ENCODE results near the gene TRIM59.

Gene TRIM59

DNA sequence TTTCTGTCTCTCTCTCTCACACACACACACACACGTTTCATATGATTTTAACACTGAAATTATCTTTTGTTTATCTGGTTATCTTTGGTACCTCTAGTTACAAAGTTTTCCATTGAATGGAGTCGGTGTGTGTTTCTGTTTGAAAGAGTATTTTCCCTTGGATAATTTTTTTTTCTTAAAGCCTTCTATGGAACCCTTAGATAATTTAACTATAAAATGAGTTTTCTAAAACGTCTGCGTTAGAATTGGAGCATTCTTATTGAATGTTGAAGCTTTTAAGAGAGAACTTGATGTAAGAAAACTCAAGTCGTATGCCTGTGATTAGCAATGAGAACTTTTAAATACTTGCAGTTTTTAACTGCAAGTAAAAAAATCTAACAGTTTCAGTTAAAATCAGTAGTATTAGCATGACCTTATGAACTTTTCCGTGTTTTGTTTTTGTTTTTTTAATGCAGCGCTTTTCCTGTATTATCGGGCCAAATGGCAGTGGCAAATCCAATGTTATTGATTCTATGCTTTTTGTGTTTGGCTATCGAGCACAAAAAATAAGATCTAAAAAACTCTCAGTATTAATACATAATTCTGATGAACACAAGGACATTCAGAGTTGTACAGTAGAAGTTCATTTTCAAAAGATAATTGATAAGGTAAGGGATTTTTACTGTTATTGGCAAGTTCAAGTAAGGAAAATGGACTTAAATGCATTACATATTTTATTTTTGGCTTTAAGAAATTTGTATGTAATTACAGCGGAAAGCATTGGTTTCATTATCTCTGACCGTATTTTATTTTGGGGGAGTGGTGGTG is 47.2 kb downstream of the TRIM59 start:
- DNase-seq (ENCODE audit: low read depth): no peak

DNA sequence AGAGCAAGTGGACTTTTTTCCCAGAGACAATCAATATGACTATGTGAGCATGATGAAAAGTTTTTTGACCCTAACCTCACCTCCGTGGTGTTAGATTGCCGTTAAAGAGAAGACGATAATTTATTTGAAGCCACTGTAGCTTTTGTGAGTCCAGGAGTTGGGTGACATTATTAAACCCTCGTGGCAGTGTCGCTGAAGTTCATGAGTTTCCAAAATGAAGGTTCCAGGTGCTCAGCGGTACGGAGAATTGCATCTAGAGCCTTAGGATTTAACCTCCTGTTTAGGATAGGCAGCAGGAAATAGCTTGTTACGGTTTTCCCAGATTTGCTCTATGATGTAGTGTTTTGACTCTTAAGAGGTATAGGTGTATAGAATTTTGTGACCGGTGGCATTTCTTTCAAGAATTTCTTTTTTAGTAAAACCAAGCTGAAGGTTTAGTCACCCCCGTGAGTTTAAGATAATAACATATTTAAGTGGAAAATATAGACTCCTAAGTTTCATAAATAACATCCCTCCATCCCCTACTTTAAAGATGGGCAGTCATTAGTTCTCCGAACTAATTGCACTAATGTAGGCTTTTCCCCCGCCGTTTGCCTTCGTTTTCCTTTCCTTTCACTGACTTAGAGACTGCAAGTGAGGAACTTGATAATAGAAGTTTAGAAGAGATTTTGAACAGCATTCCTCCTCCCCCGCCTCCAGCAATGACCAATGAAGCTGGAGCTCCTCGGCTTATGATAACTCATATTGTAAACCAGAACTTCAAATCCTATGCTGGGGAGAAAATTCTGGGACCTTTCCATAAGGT is 48.1 kb downstream of the TRIM59 start:
- DNase-seq (ENCODE audit: low read depth): no peak

DNA sequence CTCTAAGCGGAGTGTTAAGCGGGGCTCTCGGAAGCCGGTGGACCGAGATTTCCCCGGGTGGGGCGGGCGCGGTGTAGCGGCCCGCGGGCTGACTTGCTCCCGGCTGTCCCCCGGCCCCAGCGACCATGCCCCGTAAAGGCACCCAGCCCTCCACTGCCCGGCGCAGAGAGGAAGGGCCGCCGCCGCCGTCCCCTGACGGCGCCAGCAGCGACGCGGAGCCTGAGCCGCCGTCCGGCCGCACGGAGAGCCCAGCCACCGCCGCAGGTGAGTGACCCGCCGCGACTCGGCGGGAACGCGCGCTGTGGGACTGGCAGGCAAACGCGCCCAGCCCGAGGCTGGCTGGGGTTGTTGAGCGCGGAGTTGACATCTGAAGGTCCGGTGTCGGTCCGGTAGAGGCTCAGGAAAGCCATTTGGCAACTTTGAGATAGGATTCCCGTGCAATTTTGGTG is 48.9 kb downstream of the TRIM59 start:
- DNase-seq (ENCODE audit: low read depth): no peak

DNA sequence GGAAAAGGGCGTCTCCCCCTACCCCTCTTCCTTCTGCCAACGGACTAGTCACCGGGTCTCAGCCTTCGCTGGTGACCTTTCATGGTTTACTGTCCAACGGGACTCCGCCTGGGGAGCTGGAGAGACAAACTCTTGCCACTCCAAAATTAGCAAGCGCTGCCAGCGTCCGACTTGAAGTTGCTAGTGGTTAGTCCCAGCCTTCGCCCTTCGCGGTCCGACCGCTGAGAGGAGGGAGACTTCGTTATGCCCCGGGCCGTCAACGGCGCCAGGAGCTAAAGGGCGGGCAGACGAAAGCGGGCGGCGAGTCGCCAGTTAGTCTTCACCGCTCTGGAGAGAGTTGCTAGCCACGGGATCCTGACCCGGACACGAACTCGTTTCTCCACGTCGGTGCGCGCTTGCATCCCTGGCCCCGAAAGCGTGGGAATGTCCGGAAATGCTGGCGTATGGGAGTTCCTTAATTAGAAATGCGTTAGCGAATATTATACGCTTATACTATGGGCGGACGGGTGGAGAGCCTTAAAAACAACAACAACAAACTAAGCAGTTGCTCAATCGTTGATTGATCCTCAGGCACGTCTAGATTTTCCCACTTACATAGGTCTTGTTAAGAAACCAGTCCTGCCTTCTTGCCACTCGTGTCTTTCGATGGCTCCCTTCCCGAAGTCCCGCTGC is 49.4 kb downstream of the TRIM59 start:
- peak; percentile 8 for DNase-seq (ENCODE audit: low read depth)

DNA sequence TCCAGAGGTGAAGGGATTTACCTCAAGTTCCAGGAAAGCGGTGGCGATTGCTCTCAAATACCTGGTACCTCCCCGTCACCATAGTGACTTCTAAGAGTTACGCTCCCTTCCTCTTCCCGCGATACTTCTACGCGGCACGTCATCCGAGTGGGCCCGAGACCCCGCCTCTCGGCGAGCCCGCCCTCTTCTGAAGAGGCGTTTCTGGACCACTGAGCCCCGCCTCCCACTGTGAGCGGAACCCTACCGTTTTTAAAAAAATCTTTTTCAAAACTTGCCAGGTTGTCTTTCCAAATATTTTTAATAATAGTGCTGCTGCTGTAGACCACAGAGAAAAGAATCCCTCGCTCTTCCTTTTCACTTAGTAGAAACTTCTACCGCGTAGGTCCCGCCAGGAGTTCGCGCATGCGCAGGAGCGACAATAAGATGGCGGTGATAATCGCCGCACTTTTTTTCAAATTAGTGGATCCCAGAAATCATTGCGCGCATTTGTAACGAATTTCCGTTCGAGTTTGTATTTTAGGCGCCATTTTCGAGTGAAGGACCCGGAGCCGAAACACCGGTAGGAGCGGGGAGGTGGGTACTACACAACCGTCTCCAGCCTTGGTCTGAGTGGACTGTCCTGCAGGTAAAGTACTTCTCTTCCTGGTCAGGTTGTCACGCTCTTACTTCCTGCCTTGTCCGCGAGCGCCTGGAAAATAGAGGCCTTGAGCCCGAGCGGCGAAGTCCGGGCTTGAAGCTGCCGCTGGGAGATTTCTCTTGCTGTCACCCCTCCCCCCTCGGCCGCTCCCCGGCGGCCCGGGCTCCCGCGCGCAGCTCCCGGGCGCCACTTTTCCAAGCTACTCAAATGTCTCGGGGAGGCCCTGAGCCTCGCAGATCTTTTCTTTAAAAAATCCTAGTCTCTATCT is 50.2 kb downstream of the TRIM59 start, which contains the start of the genes IFT80 and SMC4:
IFT80 (minus strand) TSS at position 101 of the 905 bp plus-strand sequence. CDS start 14,625 bp downstream, outside the sequence.
SMC4 (plus strand) TSS at position 526 of the 905 bp plus-strand sequence. CDS start 1,177 bp downstream, outside the sequence.
- DNase-seq (ENCODE audit: low read depth): peak; percentile 93

DNA sequence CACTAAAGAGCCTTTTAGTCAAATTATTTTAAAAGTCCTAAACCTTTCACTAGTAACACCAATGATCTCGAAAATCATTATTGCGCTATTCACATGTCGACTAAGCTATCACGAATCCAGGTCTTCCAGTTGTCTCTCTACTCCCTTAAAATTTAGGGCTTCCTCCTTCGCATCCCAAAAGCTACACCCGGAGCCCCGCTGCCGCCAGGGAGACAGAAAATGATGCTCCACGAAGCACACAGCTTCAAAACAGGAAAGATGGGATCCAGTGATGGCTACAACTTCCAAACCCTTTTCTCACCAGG is 50.8 kb downstream of the TRIM59 start:
- no peak for DNase-seq (ENCODE audit: low read depth)

DNA sequence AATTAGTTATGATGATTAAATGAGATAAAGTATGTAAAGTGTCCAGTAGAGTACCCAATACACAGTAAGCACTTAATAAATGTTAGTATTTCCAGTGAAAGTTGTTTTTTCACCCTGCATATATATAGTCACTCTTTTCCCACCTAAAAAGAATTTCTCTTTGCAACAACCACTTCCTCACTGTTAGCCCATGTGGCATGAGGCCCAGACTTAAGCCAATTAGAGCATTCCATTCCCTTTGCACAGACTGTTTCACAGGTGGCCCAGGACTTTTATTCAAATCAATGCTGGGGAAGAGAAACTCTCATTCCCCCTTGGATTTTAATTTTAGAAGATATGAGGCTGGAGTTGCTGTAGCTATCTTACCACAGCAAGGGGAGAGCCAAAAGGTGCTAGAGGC is 54.3 kb downstream of the TRIM59 start:
- DNase-seq (ENCODE audit: low read depth): no peak

DNA sequence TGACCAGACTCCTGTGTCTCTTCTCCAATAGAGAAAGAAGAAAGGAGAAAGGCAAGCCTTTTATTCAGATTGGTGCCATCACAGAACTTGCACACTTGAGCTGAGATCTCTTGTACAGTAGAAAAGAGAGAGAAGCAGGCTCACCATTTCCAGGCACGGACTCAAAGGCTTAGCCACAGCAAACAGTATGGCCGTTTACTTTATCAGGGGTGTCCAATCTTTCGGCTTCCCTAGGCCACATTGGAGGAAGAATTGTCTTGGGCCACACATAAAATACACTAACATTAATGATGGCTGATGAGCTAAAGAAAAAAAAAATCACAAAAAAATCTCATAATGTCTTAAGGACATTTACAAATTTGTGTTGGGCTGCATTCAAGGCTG is 55.6 kb downstream of the TRIM59 start:
- DNase-seq (ENCODE audit: low read depth): no peak

DNA sequence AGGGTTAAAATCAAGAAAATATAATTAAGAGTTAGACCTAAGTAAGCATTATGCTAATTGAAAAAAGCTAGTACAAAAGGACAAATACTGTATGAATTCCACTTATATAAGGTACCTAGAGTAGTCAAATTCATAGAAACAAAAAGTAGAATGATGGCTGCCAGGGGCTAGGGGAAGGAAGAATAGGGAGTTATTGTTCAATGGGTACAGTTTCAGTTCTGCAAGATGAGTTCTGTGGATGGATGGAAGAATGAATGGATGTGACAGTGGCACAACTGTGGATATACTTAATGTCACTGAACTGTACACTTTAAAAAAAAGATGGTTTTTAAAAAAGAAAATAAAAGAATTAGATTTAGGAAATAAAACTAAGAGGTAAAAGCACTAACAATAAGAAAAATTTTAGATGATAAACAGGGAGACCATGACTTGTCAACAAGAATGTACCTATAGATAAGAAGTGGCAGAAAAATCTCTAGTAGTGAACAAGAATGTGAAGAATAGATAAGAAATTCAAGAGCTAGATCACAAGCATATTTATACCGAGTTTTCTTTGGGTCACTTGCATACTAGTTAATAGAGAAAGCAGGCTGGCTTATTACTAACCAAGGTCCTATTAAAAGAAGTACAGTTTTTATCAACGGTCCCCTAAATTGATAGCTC is 56.1 kb downstream of the TRIM59 start:
- no peak for DNase-seq (ENCODE audit: low read depth)

DNA sequence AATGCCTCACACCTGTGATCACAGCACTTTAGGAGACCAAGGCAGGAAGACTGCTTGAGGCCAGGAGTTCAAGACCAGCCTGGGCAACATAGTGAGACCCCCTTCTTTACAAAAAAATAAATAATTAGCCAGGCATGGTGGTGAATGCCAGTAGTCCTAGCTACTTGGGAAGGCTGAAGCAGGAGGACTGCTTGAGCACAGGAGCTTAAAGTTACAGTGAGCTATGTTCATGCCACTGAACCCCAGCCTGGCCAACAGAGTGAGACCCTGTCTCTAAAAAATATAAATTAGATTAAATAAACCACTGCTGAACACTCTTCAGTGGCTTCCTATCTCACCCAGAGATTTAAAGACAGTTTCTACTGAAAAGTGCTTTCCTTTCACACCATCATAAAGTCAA is 56.8 kb downstream of the TRIM59 start:
- DNase-seq (ENCODE audit: low read depth): no peak

DNA sequence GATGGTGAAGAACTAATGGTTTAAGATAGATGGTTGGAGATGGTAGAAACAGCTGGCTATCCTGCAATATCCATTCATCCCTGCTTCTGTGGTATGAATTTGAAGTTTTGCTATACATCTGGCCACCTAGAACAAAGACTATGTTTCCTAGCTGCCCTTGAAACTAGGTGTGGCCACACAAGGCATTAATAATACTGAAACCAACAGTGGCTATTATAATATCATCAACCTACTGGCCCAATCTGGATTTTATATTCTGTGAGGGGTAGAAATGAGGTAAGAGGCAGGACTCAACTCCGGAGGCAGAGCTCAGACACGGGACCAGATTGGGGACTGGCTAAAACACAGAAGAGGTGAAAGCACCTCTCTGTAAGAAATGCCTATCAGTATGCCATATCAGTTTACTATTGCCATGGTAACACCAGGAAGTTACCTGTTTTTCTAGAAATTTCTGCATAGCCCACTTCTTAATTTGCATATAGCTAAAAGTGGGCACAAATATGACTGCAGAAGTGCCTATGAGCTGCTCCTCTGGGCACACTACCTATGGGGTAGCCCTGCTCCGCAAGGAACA is 58.9 kb downstream of the TRIM59 start:
- no peak for DNase-seq (ENCODE audit: low read depth)

Measured in T-helper 22 cell (primary cell).